NCI-H446 (cell line): ENCODE data around the gene ADCY3.
"Not testable (repeated sequence)": the region's sequence is repeated elsewhere in the genome, so short reads cannot be mapped to it uniquely, and the experiment has no call there.

Experiments used
- DNase-seq, 2 experiments: peaks; one replicate each; lab custom pipeline; 2025; lab: John Stamatoyannopoulos, UW

Gene ADCY3

GRCh38 chr2:24809316-24810007 is 110.6 kb downstream of the ADCY3 start:
- DNase-seq = no peak

- no peak for DNase-seq
These were observed 113.4 kb downstream of the ADCY3 start for GRCh38 chr2:24806661-24807036.

- DNase-seq = not testable (repeated sequence)
These were observed 114.0 kb downstream of the ADCY3 start for GRCh38 chr2:24805811-24806660.

- not testable (repeated sequence) for DNase-seq
These were observed 119.5 kb downstream of the ADCY3 start for GRCh38 chr2:24800487-24800886.

- DNase-seq = no peak
These were observed 122.4 kb downstream of the ADCY3 start for GRCh38 chr2:24797644-24798043.

- peak in 1 of 2 experiments; percentile 60 for DNase-seq
These were observed 126.1 kb downstream of the ADCY3 start for GRCh38 chr2:24793761-24794435.

- peak; percentile 91 to 95 for DNase-seq
These were observed 126.9 kb downstream of the ADCY3 start, which contains the start of the genes CENPO and PTRHD1 for GRCh38 chr2:24792874-24793760. Gene CENPO, plus strand, starts transcription at chr2:24793425. Its CDS starts 495 bp downstream, at chr2:24793920. Gene PTRHD1, minus strand, starts transcription at chr2:24793391. Its CDS starts 14 bp downstream, at chr2:24793377.

GRCh38 chr2:24792542-24792873 is 127.5 kb downstream of the ADCY3 start:
- DNase-seq = no peak

- no peak for DNase-seq
These were observed 128.6 kb downstream of the ADCY3 start for GRCh38 chr2:24791452-24791851.

- no peak for DNase-seq
These were observed 131.2 kb downstream of the ADCY3 start for GRCh38 chr2:24788816-24789215.

- no peak for DNase-seq
These were observed 132.5 kb downstream of the ADCY3 start for GRCh38 chr2:24787532-24787931.

GRCh38 chr2:24785671-24786321 is 134.2 kb downstream of the ADCY3 start:
- no peak for DNase-seq

GRCh38 chr2:24783641-24784040 is 136.4 kb downstream of the ADCY3 start:
- DNase-seq = no peak

- no peak for DNase-seq
These were observed 140.9 kb downstream of the ADCY3 start for GRCh38 chr2:24779116-24779515.

- DNase-seq = no peak
These were observed 145.7 kb downstream of the ADCY3 start for GRCh38 chr2:24774373-24774772.

- no peak for DNase-seq
These were observed 148.1 kb downstream of the ADCY3 start for GRCh38 chr2:24771764-24772586.

- DNase-seq = no peak
These were observed 149.0 kb downstream of the ADCY3 start for GRCh38 chr2:24771061-24771460.
